Activated CD4-positive, CD25-positive, alpha-beta regulatory T cell treated with anti-CD3 and anti-CD28 coated beads, Interleukin-2, amount 50 U/mL, for 72 hours (primary cell): ENCODE data around the gene MACROD2.

Experiments
- DNase-seq: peaks from one replicate; pipeline ENCODE4 v3.0.0; 2021

The MACROD2 gene

GRCh38 chr20:14782731-14783130, 787.4 kb downstream of the MACROD2 start:
- no peak for DNase-seq

GRCh38 chr20:14783766-14784165, 788.5 kb downstream of the MACROD2 start:
- no peak for DNase-seq

DNA sequence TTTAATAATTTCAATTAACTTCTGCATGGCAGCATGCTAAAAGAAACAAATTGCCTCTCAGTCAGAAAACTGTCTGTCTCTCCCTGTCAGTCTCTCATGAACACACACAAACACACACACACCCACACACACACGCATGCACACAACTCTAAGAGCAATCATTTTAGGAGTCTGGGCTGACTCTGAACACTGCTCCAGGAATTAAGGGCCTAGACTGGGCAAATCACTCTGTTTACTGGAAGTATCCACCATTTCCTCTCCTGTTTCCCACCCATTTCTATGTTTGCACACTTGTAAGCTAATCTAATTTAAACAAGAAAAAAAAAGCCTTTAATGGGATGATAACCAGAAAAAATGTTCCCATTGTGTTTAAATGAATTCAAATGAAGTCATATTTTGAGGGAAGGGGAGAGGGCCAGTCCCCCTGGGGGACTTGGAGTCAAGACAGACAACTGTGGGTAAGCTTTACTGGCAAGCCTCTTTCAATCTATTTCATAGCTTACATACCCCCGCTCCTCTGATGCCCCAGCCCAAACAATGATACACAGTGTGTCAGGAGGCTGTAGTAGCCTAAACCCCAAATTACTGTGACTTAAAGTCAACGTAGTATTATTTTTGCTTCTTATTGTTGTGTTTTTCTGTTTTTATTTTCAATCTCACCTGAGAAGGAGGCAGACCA, 789.9 kb downstream of the MACROD2 start:
- no peak for DNase-seq

DNA sequence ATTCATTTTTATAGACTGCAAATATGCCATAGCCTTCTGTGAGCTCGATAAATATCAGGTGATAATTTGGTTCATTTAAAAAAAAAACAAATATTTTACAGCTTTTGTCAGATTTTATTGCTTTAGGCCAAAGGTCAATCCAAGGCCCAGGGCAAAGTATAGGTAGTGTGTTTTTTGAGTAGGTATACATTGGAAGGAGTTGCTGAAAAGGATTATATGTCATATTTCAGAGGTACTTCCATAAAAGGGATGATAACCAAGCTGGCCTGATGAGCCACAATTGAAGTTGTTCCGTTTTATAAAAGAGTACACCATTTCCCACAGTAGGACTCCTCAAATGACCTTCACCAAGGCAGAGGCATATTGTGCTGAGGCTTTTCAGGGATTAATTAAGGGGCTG, 794.9 kb downstream of the MACROD2 start:
- no peak for DNase-seq

- DNase-seq: no peak
Measured at GRCh38 chr20:14790771-14791620, 795.7 kb downstream of the MACROD2 start.

DNA sequence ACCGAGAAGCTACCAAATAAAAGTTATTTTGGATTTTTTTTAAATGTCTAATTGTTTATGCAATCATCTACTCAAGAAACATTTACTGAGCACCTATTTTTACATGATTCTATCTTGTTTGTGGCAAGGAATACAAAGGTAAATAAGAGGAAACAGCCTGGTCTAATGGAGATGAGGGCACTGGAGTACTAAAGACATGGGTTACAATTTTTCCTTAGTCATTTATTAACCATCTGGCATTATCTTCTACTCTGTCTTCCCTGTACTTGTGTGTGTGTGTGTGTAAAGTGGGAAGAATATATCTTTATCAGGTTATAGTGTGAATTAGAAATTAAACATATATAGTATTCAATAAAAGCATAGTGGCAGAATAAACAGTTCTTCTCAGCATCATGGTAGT, 797.6 kb downstream of the MACROD2 start:
- no peak for DNase-seq

- no peak for DNase-seq
Measured at GRCh38 chr20:14799545-14800216, 804.4 kb downstream of the MACROD2 start.

DNA sequence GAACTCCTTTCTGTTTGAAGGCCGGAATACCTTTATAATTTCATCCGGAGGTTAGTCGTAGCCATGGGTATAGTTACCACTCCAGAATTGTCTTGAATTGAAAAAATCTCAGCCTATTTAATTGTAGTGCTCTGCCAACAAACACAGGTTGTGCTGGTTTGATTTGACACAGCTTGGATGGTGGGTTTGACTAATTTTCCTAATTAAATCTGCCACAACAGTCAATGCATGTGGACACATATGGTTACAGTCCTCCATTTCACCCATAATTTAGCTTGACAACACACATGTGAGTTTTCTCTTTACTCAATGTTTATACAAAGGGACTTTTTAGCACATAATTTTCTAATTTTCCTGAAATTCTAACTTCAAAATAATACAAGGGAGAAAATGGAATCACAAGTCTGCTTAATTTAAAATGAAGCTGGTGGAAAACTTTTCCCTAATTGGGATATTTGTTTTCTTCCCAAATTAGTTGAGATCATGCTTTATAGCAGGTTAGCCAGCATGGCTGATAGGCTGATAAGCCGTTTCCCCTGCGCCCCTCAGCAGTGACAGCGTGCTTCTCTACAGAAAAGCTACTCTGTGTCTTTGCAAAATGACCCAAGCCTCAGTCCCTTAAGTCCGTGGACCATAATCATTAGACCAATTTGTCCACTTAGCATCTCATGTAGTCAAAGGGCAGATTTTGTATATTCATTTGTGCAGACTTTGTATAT, 805.5 kb downstream of the MACROD2 start:
- no peak for DNase-seq

GRCh38 chr20:14801591-14802325, 806.4 kb downstream of the MACROD2 start:
- no peak for DNase-seq

GRCh38 chr20:14807224-14807623, 811.9 kb downstream of the MACROD2 start:
- no peak for DNase-seq

DNA sequence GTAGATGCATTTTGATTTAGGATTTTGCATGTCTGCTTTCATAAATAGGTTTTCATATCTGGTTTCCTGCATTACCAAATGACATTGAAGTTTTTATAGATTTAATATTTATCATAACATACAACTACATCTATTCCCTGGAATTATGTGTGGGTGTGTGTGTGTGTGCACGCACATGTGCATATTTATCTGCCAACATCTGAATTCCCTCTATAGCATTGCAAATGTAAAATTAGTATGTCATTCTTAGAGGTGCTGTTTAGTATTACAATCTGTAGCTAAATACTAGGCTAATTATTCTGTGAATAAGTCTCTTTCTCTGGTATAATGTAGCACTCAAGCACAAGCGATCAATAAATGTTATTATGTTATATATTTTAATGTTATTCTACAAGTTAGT, 820.0 kb downstream of the MACROD2 start:
- no peak for DNase-seq

DNA sequence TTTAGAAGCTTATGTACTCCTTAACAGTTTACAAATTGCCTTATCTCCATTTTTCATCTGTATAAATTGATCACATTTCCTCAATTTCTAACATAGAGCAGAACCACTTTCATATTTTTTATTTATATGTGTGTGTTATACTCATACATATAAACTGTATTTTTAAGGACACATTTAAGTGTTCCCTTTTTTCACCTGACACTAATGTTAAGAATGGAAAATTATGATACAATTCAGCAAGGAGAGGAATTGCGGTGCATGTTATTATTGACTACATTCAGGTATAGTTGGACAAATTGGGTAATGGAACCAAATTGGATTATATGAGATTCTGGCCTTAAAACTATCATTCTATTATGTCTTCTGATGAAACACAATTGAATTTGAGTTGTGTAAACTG, 821.2 kb downstream of the MACROD2 start:
- DNase-seq: no peak

GRCh38 chr20:14817101-14817500, 821.8 kb downstream of the MACROD2 start:
- DNase-seq: no peak

DNA sequence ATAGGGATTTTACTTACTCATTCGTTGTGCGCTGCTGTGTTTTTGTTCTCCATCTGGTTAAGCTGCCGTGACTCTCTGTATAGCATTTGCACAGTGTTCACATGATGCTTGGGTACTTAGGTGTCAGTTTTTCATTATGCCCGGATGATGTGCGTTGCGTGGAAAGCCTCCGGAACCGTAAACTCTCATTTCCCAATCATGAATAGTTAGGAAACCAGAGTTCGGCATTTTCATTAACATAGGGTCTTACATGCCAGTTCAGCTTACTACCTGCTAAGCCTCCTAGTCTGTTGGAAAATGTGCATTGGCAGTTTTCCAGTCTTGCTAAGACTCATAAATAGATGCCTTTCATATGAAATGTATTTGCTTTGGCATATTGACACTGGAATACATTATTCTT, 825.5 kb downstream of the MACROD2 start:
- no peak for DNase-seq

GRCh38 chr20:14821251-14821650, 825.9 kb downstream of the MACROD2 start:
- DNase-seq: no peak

DNA sequence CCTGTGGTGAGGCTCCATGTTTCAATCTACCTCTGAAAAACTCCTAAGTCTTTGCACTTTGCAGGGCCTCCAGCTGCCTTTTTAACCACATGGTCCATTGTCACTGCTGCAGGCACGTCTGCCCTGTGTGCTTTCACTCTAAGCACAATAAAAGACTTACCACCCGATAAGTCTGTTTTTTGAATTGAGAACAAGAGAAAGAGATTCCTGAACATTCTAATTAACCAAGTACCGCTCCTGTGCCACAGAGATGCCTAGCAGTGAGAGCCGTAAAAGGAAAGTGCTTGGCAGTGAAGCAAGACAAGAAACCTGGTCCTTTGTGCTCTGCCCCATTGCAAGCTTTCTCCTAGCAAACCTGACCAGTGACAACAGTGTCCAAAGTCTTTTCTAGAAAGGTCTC, 829.7 kb downstream of the MACROD2 start:
- DNase-seq: no peak

GRCh38 chr20:14826543-14827313, 831.4 kb downstream of the MACROD2 start:
- DNase-seq: no peak

- DNase-seq: no peak
Measured at GRCh38 chr20:14828459-14828858, 833.1 kb downstream of the MACROD2 start.

- no peak for DNase-seq
Measured at GRCh38 chr20:14829906-14830305, 834.6 kb downstream of the MACROD2 start.

DNA sequence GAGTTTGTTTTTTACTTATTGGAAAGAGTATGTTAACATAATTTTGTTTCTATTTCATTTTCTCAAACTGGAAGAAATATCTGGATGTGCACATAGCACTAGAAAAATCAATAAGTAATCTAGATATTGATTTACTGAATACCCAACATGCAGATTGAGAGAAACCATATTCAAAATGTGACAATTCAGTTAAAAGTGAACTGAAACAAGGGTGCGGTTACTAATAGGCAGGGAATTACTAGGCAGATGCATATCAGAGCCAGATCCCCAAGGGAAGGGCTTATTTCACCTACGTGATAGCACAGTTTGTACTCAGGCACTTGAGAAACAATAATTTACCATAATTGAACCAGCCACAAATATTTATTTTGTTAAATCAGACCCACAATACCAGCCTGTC, 835.1 kb downstream of the MACROD2 start:
- no peak for DNase-seq

DNA sequence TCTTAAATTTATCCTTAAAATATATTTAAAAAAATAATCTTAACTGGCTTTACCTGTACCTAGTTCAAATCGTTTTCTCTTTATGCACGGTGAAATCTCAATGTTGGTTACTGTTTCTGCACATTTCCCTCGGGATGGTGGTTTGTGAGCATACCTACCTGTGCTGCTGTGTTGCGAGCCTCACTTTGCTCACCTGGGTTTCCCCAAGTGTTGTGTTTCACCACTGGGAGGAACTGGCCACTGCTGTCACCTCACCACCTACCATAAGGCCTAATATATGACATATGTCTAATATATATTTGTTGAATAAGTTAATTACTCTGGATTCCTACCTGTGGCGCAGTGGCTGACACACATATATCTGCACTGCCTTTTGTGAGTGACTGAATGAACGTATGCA, 835.6 kb downstream of the MACROD2 start:
- no peak for DNase-seq

GRCh38 chr20:14832630-14833029, 837.3 kb downstream of the MACROD2 start:
- no peak for DNase-seq
